GM19328 (cell line): ENCODE measurements around the gene ANKRD13C.
A peak's percentile ranks its signal among the peaks of the same experiment; 100 is the strongest.
"Not testable (repeated sequence)": the region's sequence is repeated elsewhere in the genome, so short reads cannot be mapped to it uniquely, and the experiment has no call there.

Experiments used
- ATAC-seq: cut with Tn5 transposase; IDR thresholded peaks from one replicate; pipeline ENCODE4 v1.9.1; 2021; ENCODE audit warnings: mild to moderate bottlenecking, moderate library complexity; ENCODE audit not compliant: unreplicated experiment

The ANKRD13C gene

GRCh38 chr1:70361727-70362398 is 7.3 kb upstream of the ANKRD13C start:
- no peak for ATAC-seq

GRCh38 chr1:70360321-70360720 is 5.8 kb upstream of the ANKRD13C start:
- ATAC-seq, result no peak

GRCh38 chr1:70358921-70359564 is 4.5 kb upstream of the ANKRD13C start:
- peak; percentile 43 for ATAC-seq

GRCh38 chr1:70355920-70356319 is 1.4 kb upstream of the ANKRD13C start:
- no peak for ATAC-seq

GRCh38 chr1:70355111-70355407 is 537 bp upstream of the ANKRD13C start:
- no peak for ATAC-seq

GRCh38 chr1:70353601-70354331 is 756 bp downstream of the ANKRD13C start:
- peak; percentile 26 for ATAC-seq

- ATAC-seq, result no peak
These were observed 1.5 kb downstream of the ANKRD13C start for GRCh38 chr1:70353044-70353443.

GRCh38 chr1:70349799-70350198 is 4.7 kb downstream of the ANKRD13C start:
- ATAC-seq, result not testable (repeated sequence)

- ATAC-seq, result no peak
These were observed 5.9 kb downstream of the ANKRD13C start for GRCh38 chr1:70348399-70349165.

GRCh38 chr1:70339644-70340043 is 14.9 kb downstream of the ANKRD13C start:
- not testable (repeated sequence) for ATAC-seq

GRCh38 chr1:70336050-70336449 is 18.5 kb downstream of the ANKRD13C start:
- ATAC-seq, result no peak

GRCh38 chr1:70334436-70334835 is 20.1 kb downstream of the ANKRD13C start:
- ATAC-seq, result no peak

GRCh38 chr1:70333245-70333644 is 21.3 kb downstream of the ANKRD13C start:
- ATAC-seq, result no peak

GRCh38 chr1:70331962-70332361 is 22.6 kb downstream of the ANKRD13C start:
- no peak for ATAC-seq

- ATAC-seq, result no peak
These were observed 27.0 kb downstream of the ANKRD13C start for GRCh38 chr1:70327306-70328076.

GRCh38 chr1:70324683-70325082 is 29.8 kb downstream of the ANKRD13C start:
- no peak for ATAC-seq

GRCh38 chr1:70319750-70320149 is 34.8 kb downstream of the ANKRD13C start:
- ATAC-seq, result no peak

GRCh38 chr1:70318191-70318590 is 36.3 kb downstream of the ANKRD13C start:
- ATAC-seq, result no peak

- no peak for ATAC-seq
These were observed 37.4 kb downstream of the ANKRD13C start for GRCh38 chr1:70317087-70317486.

GRCh38 chr1:70315782-70316181 is 38.7 kb downstream of the ANKRD13C start:
- ATAC-seq, result no peak
